Ishikawa (cell line): ENCODE results near the gene TFRC.

Experiments
- CEBPB ChIP-seq: IDR thresholded peaks from 2 replicates; pipeline ENCODE4 v1.6.1; 2012
- CREB1 ChIP-seq: IDR thresholded peaks from 2 replicates; pipeline ENCODE4 v1.6.1; 2012; ENCODE audit warnings: low read depth
- EGR1 ChIP-seq: IDR thresholded peaks from 2 replicates; pipeline ENCODE4 v1.6.1; 2012
- EP300 ChIP-seq: IDR thresholded peaks from 2 replicates; pipeline ENCODE4 v1.6.1; 2012; ENCODE audit warnings: borderline replicate concordance
- FOXM1 ChIP-seq: IDR thresholded peaks from 2 replicates; pipeline ENCODE4 v1.6.1; 2012; ENCODE audit warnings: low read depth, borderline replicate concordance
- MAX ChIP-seq: IDR thresholded peaks from 2 replicates; pipeline ENCODE4 v1.6.1; 2012
- NFIC ChIP-seq: IDR thresholded peaks from 2 replicates; pipeline ENCODE4 v1.6.1; 2012
- RAD21 ChIP-seq: IDR thresholded peaks from 2 replicates; pipeline ENCODE4 v1.6.1; 2012; ENCODE audit warnings: low read depth
- TAF1 ChIP-seq: IDR thresholded peaks from 2 replicates; pipeline ENCODE4 v1.6.1; 2012; ENCODE audit warnings: low read depth, mild to moderate bottlenecking
- TCF12 ChIP-seq: IDR thresholded peaks from 2 replicates; pipeline ENCODE4 v1.6.1; 2012; ENCODE audit warnings: low read depth
- TEAD4 ChIP-seq: IDR thresholded peaks from 2 replicates; pipeline ENCODE4 v1.6.1; 2012
- YY1 ChIP-seq: IDR thresholded peaks from 2 replicates; pipeline ENCODE4 v1.6.1; 2012; ENCODE audit warnings: low read depth
- ZBTB7A ChIP-seq: IDR thresholded peaks from 2 replicates; pipeline ENCODE4 v1.6.1; 2012; ENCODE audit warnings: low read depth
- TF ChIP-seq, protein P1 (sequence below): IDR thresholded peaks from 2 replicates; pipeline ENCODE4 v1.6.1; 2012
- TF ChIP-seq, protein P2 (sequence below): IDR thresholded peaks from 2 replicates; pipeline ENCODE4 v1.6.1; 2012; ENCODE audit warnings: low read depth, mild to moderate bottlenecking

Gene TFRC

GRCh38 chr3:196013587-196014487, 68.1 kb downstream of the TFRC start:
- no peak for TF ChIP-seq MAX
- no peak for TF ChIP-seq CEBPB

- TF ChIP-seq, protein P1, sequence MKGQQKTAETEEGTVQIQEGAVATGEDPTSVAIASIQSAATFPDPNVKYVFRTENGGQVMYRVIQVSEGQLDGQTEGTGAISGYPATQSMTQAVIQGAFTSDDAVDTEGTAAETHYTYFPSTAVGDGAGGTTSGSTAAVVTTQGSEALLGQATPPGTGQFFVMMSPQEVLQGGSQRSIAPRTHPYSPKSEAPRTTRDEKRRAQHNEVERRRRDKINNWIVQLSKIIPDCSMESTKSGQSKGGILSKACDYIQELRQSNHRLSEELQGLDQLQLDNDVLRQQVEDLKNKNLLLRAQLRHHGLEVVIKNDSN, result no peak
- no peak for TF ChIP-seq TAF1
- TF ChIP-seq CREB1, result no peak
- no peak for TF ChIP-seq NFIC
- TF ChIP-seq TEAD4, result no peak
- no peak for TF ChIP-seq FOXM1
- TF ChIP-seq EGR1, result no peak
- no peak for TF ChIP-seq ZBTB7A
- no peak for TF ChIP-seq EP300
- no peak for TF ChIP-seq CEBPB
- no peak for TF ChIP-seq YY1
- TF ChIP-seq, protein P2, sequence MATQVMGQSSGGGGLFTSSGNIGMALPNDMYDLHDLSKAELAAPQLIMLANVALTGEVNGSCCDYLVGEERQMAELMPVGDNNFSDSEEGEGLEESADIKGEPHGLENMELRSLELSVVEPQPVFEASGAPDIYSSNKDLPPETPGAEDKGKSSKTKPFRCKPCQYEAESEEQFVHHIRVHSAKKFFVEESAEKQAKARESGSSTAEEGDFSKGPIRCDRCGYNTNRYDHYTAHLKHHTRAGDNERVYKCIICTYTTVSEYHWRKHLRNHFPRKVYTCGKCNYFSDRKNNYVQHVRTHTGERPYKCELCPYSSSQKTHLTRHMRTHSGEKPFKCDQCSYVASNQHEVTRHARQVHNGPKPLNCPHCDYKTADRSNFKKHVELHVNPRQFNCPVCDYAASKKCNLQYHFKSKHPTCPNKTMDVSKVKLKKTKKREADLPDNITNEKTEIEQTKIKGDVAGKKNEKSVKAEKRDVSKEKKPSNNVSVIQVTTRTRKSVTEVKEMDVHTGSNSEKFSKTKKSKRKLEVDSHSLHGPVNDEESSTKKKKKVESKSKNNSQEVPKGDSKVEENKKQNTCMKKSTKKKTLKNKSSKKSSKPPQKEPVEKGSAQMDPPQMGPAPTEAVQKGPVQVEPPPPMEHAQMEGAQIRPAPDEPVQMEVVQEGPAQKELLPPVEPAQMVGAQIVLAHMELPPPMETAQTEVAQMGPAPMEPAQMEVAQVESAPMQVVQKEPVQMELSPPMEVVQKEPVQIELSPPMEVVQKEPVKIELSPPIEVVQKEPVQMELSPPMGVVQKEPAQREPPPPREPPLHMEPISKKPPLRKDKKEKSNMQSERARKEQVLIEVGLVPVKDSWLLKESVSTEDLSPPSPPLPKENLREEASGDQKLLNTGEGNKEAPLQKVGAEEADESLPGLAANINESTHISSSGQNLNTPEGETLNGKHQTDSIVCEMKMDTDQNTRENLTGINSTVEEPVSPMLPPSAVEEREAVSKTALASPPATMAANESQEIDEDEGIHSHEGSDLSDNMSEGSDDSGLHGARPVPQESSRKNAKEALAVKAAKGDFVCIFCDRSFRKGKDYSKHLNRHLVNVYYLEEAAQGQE, result no peak
- no peak for TF ChIP-seq RAD21
- no peak for TF ChIP-seq MAX
- no peak for TF ChIP-seq TCF12
Measured at GRCh38 chr3:196012941-196013476, 68.9 kb downstream of the TFRC start.

DNA sequence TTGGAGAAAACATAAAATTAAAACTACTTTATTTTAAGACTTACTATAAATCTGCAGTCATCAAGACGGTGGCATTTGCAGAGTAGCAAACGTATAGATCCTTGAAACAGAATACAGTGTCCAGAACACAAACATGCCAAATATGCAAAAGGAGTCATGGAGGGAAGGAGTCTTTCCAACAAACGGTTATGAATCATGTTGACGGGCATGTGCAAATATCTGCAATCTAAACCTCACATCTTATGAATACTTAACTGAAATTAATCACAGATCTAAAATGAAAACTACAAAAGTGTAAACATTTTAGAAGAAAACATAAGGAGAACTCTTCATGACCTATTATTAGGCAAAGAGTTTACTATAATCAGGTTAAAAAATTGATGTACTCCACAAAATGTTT, 69.4 kb downstream of the TFRC start:
- TF ChIP-seq TEAD4 (peak; percentile 12; the same call in 1 of the 2 replicates), CREB1 (no peak)

GRCh38 chr3:196009456-196009855, 72.4 kb downstream of the TFRC start:
- no peak for TF ChIP-seq FOXM1
- no peak for TF ChIP-seq EP300
- no peak for TF ChIP-seq RAD21
- no peak for TF ChIP-seq TEAD4
- TF ChIP-seq MAX, result no peak
- no peak for TF ChIP-seq NFIC
- TF ChIP-seq, protein P2, result no peak
- TF ChIP-seq, protein P1, result no peak
- no peak for TF ChIP-seq CEBPB
- no peak for TF ChIP-seq ZBTB7A
- TF ChIP-seq CREB1, result no peak
- no peak for TF ChIP-seq YY1

GRCh38 chr3:196008929-196009328, 73.0 kb downstream of the TFRC start:
- TF ChIP-seq YY1 (no peak), CREB1 (no peak), FOXM1 (no peak), TEAD4 (no peak), RAD21 (no peak), EGR1 (no peak), NFIC (no peak), MAX (no peak), TCF12 (no peak), EP300 (no peak), ZBTB7A (no peak), CEBPB (no peak), TAF1 (no peak)
- TF ChIP-seq, protein P1, result no peak
- TF ChIP-seq, protein P2, result no peak
